ENCODE results near the gene DNASE1L2. TPM values are rescaled to one million over a fixed set of nuclear protein-coding genes. Genes with fewer than 3 reads are reported as not detected.
A peak's percentile ranks its signal among the peaks of the same experiment; 100 is the strongest.

Gene DNASE1L2
- total RNA-seq, 1 donor from 2014 or later, result 2.1 TPM

Small RNA genes within 50 kb of the gene (microRNA-seq; reads per million reads assigned to microRNA genes)
- gene MIR3677 (ENCODE audit: borderline number of aligned reads, unreplicated experiment) (6.0 reads per million, percentile 3 among the genes with 10 or more reads in this experiment), gene MIR4717 (ENCODE audit: borderline number of aligned reads, unreplicated experiment) (not detected)

Other genes with a start within 250 kb of the DNASE1L2 start
- 3.0 and 3.3 TPM in 2 replicates for gene SYNGR3, start 246.5 kb upstream of the DNASE1L2 start, total RNA-seq
- 41.5 and 43.6 TPM in 2 replicates for gene ZNF598, start 226.6 kb upstream of the DNASE1L2 start, total RNA-seq
- gene NPW, start 216.7 kb upstream of the DNASE1L2 start, total RNA-seq, result 5.0 and 5.3 TPM in 2 replicates
- 8.4 and 10.3 TPM in 2 replicates for gene NHERF2, start 209.5 kb upstream of the DNASE1L2 start, total RNA-seq
- gene NTHL1, start 188.6 kb upstream of the DNASE1L2 start, total RNA-seq, result 24.2 and 28.1 TPM in 2 replicates
- 241 and 253 TPM in 2 replicates for gene TSC2, start 188.5 kb upstream of the DNASE1L2 start, total RNA-seq
- 96.2 and 97.8 TPM in 2 replicates for gene PKD1, start 100.5 kb upstream of the DNASE1L2 start, total RNA-seq
- 20.4 and 23.3 TPM in 2 replicates for gene RAB26, start 87.8 kb upstream of the DNASE1L2 start, total RNA-seq
- gene TRAF7, start 80.7 kb upstream of the DNASE1L2 start, total RNA-seq, result 79.6 and 85.2 TPM in 2 replicates
- gene CASKIN1, start 39.8 kb upstream of the DNASE1L2 start, total RNA-seq, result 12.7 and 13.1 TPM in 2 replicates
- gene MLST8, start 31.0 kb upstream of the DNASE1L2 start, total RNA-seq, result 51.5 TPM in 2 replicates
- 22.5 and 24.6 TPM in 2 replicates for gene BRICD5, start 25.6 kb upstream of the DNASE1L2 start, total RNA-seq
- gene PGP, start 21.6 kb upstream of the DNASE1L2 start, total RNA-seq, result 28.5 and 30.6 TPM in 2 replicates
- 30.9 and 33.7 TPM in 2 replicates for gene E4F1, start 12.9 kb upstream of the DNASE1L2 start, total RNA-seq
- 69.2 and 72.6 TPM in 2 replicates for gene ECI1, start 15.1 kb downstream of the DNASE1L2 start, total RNA-seq
- 231 and 237 TPM in 2 replicates for gene RNPS1, start 31.7 kb downstream of the DNASE1L2 start, total RNA-seq
- gene ABCA3, start 104.3 kb downstream of the DNASE1L2 start, total RNA-seq, result 6.9 and 7.6 TPM in 2 replicates
- gene CCNF, start 193.0 kb downstream of the DNASE1L2 start, total RNA-seq, result 26.5 and 27.8 TPM in 2 replicates
- 27.4 and 32.2 TPM in 2 replicates for gene TEDC2, start 223.7 kb downstream of the DNASE1L2 start, total RNA-seq
- 2.4 and 2.5 TPM in 2 replicates for gene NTN3, start 234.9 kb downstream of the DNASE1L2 start, total RNA-seq
- gene TBC1D24, start 238.7 kb downstream of the DNASE1L2 start, total RNA-seq, result 23.3 and 23.8 TPM in 2 replicates